ENCODE measurements around the gene CHN1. TPM values are rescaled to one million over a fixed set of nuclear protein-coding genes. Genes with fewer than 3 reads are reported as not detected.

Gene CHN1, protein sequence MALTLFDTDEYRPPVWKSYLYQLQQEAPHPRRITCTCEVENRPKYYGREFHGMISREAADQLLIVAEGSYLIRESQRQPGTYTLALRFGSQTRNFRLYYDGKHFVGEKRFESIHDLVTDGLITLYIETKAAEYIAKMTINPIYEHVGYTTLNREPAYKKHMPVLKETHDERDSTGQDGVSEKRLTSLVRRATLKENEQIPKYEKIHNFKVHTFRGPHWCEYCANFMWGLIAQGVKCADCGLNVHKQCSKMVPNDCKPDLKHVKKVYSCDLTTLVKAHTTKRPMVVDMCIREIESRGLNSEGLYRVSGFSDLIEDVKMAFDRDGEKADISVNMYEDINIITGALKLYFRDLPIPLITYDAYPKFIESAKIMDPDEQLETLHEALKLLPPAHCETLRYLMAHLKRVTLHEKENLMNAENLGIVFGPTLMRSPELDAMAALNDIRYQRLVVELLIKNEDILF
- total RNA-seq (2022) (0.41 and 1.2 TPM in 2 replicates), Bru-seq, nascent RNA (percentile 29 among the genes with signal in this experiment), BruChase-seq, experiment 1, labeled RNA remaining after a 2-hour chase (percentile 30 among the genes with signal in this experiment), BruChase-seq, experiment 2, labeled RNA remaining after a 6-hour chase (percentile 21 among the genes with signal in this experiment)
- long read RNA-seq, partial matches to known transcripts = 0 of 1 reads
- long read RNA-seq, other reads (novel, unspliced or antisense) = 1 of 1 reads

DNA sequence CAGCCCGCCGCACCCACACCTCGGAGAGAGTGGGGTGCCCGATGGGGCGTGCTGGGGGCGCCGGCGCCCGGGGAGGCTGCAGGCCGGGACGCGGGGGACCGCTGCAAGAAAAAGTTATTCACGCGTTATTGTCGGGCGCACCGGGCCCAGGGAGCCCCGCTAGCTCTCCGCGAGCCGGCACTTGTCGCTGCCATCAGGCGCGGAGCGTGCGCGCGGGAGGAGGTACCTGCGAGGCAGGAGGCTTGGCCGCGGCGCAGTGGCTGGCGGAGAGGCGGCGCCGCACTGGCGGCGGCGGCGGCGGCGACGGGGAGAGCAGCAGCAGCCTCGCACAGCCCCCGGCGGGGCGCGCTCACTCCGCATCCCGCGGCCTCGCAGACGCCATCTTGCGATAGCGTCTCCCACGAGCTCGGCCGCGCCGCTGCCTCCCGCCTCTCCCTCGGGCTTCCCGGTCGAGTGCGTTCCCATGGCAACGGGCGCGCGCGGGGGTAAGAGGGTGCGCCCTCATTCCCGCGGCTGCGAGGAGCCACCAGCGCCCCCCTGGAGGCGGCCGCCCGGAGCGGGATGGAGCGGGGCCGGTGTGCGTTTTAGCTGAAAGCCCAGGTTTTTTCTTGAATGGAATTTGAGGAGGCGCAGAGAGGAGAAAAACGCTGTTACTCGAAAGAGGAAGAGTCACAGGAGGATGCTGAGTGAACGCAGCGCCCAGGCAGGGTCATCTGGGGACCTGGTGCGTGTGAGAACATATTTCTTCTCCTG lies at the start of gene CHN1:
Gene CHN1, minus strand, starts transcription at position 402 of the 753 bp plus-strand sequence. CDS start 469 bp downstream, outside the sequence.
- POLR2A ChIA-PET = interaction anchor here (0.6 kb wide), 1 partner anchor 30 kb away, joined by 7 read pairs; no protein-coding TSS in a partner anchor

DNA sequence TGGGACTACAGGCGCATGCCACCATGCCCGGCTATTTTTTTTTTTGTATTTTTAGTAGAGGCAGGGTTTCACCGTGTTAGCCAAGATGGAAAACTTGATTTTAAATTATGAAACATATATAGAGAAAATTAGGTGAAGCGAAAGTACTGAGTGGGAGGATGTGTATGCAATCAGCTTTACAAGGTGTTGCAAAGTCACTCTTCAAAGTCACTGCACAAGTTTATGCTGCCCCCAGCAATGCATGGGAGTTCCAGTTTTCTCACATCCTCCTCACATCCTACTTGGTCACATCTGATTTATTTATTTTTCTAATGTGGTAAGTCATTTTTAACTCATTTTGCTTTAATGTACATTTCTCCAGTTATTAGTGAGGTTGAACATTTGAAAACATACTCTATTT lies 49.2 kb upstream of the CHN1 start:
- H3K4me1 Mint-ChIP-seq (ENCODE audit: low read depth, unreplicated experiment) = no peaks in the 10 kb centered on the region
- Histone ChIP-seq H3K36me3 (ENCODE audit: control insufficient read depth, insufficient read depth, low read length) (no peaks in the 10 kb centered on the region), H3K4me1 (no peaks in the 10 kb centered on the region), H3K4me3 (ENCODE audit: low read depth, low read length) (no peak overlapping the region), H3K9me3 (peaks cover 3% of the 10 kb centered on the region; the same call in 1 of the 2 replicates), H3K27me3 (replicated peaks; ENCODE audit: control insufficient read depth, insufficient read depth, low read length) (no peaks in the 10 kb centered on the region)
- BruUV-seq (replicated peaks) = no TSS peak
- H3K27ac Mint-ChIP-seq (ENCODE audit: unreplicated experiment) = no peak overlapping the region
- POLR2A ChIA-PET = no interaction called here
- H3K36me3 Mint-ChIP-seq (ENCODE audit: insufficient read depth, unreplicated experiment) = no peaks in the 10 kb centered on the region
- TF ChIP-seq, protein P1, sequence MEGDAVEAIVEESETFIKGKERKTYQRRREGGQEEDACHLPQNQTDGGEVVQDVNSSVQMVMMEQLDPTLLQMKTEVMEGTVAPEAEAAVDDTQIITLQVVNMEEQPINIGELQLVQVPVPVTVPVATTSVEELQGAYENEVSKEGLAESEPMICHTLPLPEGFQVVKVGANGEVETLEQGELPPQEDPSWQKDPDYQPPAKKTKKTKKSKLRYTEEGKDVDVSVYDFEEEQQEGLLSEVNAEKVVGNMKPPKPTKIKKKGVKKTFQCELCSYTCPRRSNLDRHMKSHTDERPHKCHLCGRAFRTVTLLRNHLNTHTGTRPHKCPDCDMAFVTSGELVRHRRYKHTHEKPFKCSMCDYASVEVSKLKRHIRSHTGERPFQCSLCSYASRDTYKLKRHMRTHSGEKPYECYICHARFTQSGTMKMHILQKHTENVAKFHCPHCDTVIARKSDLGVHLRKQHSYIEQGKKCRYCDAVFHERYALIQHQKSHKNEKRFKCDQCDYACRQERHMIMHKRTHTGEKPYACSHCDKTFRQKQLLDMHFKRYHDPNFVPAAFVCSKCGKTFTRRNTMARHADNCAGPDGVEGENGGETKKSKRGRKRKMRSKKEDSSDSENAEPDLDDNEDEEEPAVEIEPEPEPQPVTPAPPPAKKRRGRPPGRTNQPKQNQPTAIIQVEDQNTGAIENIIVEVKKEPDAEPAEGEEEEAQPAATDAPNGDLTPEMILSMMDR (IDR thresholded peaks at IDR 0.05; ENCODE audit: insufficient read depth in 1 of 2, low read depth in 1 of 2, low read length in 1 of 2, severe bottlenecking in 1 of 2, unreplicated experiment in 1 of 2) = no peak
- H3K9me3 Mint-ChIP-seq (ENCODE audit: unreplicated experiment) = no peaks in the 10 kb centered on the region
- intact Hi-C loops (cut with micrococcal nuclease; ENCODE audit: unreplicated experiment) = no loop called here
- no peaks in the 10 kb centered on the region for H3K27me3 Mint-ChIP-seq (ENCODE audit: insufficient read depth, unreplicated experiment)
- no peak overlapping the region for H3K4me3 Mint-ChIP-seq (ENCODE audit: unreplicated experiment)
- CTCF ChIA-PET = no interaction called here
- no peak for DNase-seq

More for the DNA sequence above, at the start of gene CHN1:
- H3K36me3 ChIP-seq (ENCODE audit: control insufficient read depth, insufficient read depth, low read length) = no peaks in the 10 kb centered on the region
- peaks cover 5% of the 10 kb centered on the region for H3K4me1 Mint-ChIP-seq (ENCODE audit: low read depth, unreplicated experiment)
- peak; percentile 76 for DNase-seq
- H3K27me3 ChIP-seq (replicated peaks; ENCODE audit: control insufficient read depth, insufficient read depth, low read length) = no peaks in the 10 kb centered on the region; the same call in 1 of the 2 replicates
- TF ChIP-seq, protein P1 (IDR thresholded peaks at IDR 0.05; ENCODE audit: insufficient read depth in 1 of 2, low read depth in 1 of 2, low read length in 1 of 2, severe bottlenecking in 1 of 2, unreplicated experiment in 1 of 2) = peak; percentile 17 to 35
- peaks cover 25% of the 10 kb centered on the region for H3K27me3 Mint-ChIP-seq (ENCODE audit: insufficient read depth, unreplicated experiment)
- no peaks in the 10 kb centered on the region for H3K36me3 Mint-ChIP-seq (ENCODE audit: insufficient read depth, unreplicated experiment)
- H3K9me3 ChIP-seq = no peaks in the 10 kb centered on the region
- no TSS peak for BruUV-seq (replicated peaks)
- H3K4me3 Mint-ChIP-seq (ENCODE audit: unreplicated experiment) = peak within 1 kb of the TSS; percentile 72
- H3K4me3 ChIP-seq (ENCODE audit: low read depth, low read length) = peak within 1 kb of the TSS; percentile 57
- H3K4me1 ChIP-seq = no peaks in the 10 kb centered on the region
- H3K27ac Mint-ChIP-seq (ENCODE audit: unreplicated experiment) = no peak within 1 kb of the TSS
- H3K9me3 Mint-ChIP-seq (ENCODE audit: unreplicated experiment) = no peaks in the 10 kb centered on the region
- intact Hi-C loops (cut with micrococcal nuclease; ENCODE audit: unreplicated experiment) = no loop called here
- CTCF ChIA-PET = interaction anchor here (1.2 to 1.6 kb wide), 2 partner anchors 234 to 256 kb away, joined by 6 read pairs; no protein-coding TSS in a partner anchor

DNA sequence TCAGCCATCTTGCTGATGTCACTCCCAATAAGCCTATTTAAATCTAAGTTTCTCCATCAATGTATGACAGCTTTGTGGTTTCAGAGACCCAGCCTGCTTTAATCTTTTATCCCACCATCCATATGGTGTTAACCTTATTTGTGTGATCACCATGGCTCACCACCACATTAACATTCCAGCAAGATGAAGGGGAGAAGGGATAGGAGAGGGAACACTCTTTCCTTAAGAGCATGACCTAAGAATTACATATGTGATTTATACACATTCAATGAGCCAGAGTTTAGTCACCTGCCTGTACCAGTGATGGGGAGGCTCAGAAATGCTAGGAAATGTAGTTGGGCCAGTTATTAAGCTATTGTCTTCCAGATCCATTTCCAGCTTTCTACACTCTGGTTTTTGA lies 44.5 kb upstream of the CHN1 start:
- intact Hi-C loops (cut with micrococcal nuclease; ENCODE audit: unreplicated experiment) = no loop called here
- TF ChIP-seq, protein P1 (IDR thresholded peaks at IDR 0.05; ENCODE audit: insufficient read depth in 1 of 2, low read depth in 1 of 2, low read length in 1 of 2, severe bottlenecking in 1 of 2, unreplicated experiment in 1 of 2) = no peak
- BruUV-seq (replicated peaks) = no TSS peak
- no peaks in the 10 kb centered on the region for H3K4me1 ChIP-seq
- H3K9me3 Mint-ChIP-seq (ENCODE audit: unreplicated experiment) = no peaks in the 10 kb centered on the region
- no peak for DNase-seq
- no peaks in the 10 kb centered on the region for H3K9me3 ChIP-seq
- H3K4me3 ChIP-seq (ENCODE audit: low read depth, low read length) = no peak overlapping the region
- ChIA-PET CTCF (no interaction called here), POLR2A (no interaction called here)
- peaks cover 3% of the 10 kb centered on the region for H3K27me3 Mint-ChIP-seq (ENCODE audit: insufficient read depth, unreplicated experiment)
- H3K4me3 Mint-ChIP-seq (ENCODE audit: unreplicated experiment) = no peak overlapping the region
- H3K36me3 ChIP-seq (ENCODE audit: control insufficient read depth, insufficient read depth, low read length) = no peaks in the 10 kb centered on the region
- H3K27ac Mint-ChIP-seq (ENCODE audit: unreplicated experiment) = no peak overlapping the region
- no peaks in the 10 kb centered on the region for H3K4me1 Mint-ChIP-seq (ENCODE audit: low read depth, unreplicated experiment)
- H3K36me3 Mint-ChIP-seq (ENCODE audit: insufficient read depth, unreplicated experiment) = no peaks in the 10 kb centered on the region
- no peaks in the 10 kb centered on the region for H3K27me3 ChIP-seq (replicated peaks; ENCODE audit: control insufficient read depth, insufficient read depth, low read length)
